OCI-LY1 (cell line): ENCODE results near the gene PIM3.

ENCODE experiments used
- H2AFZ ChIP-seq: fragments of 200-600 bp; sonication (generic), shearing (Covaris generic); 2 replicates; pipeline ENCODE4 v1.6.0; 2014; ENCODE audit warnings: antibody characterized with exemption, mild to moderate bottlenecking, low read length
- H3F3A ChIP-seq: fragments of 200-600 bp; sonication (generic), shearing (Covaris generic); 2 replicates; pipeline ENCODE4 v1.6.0; 2014; ENCODE audit warnings: mild to moderate bottlenecking, antibody characterized with exemption, low read length, moderate library complexity; ENCODE audit not compliant: insufficient read depth
- H3K27ac ChIP-seq: fragments of 200-600 bp; sonication (generic); 2 replicates; pipeline ENCODE4 v1.5.1; 2014; ENCODE audit warnings: low read length, mixed run types, mild to moderate bottlenecking, low read depth; ENCODE audit not compliant: poor library complexity, severe bottlenecking
- H3K27me3 ChIP-seq: fragments of 200-600 bp; sonication (generic); 2 replicates; pipeline ENCODE4 v1.6.0; 2014; ENCODE audit warnings: antibody characterized with exemption, mild to moderate bottlenecking, low read length, moderate library complexity; ENCODE audit not compliant: insufficient read depth
- H3K36me3 ChIP-seq: fragments of 200-600 bp; sonication (generic); 2 replicates; pipeline ENCODE4 v1.6.1; 2014; ENCODE audit warnings: mild to moderate bottlenecking, antibody characterized with exemption, low read length, moderate library complexity, mixed read lengths; ENCODE audit not compliant: insufficient read depth
- H3K4me1 ChIP-seq: fragments of 200-600 bp; sonication (generic); 2 replicates; pipeline ENCODE4 v1.5.1; 2014; ENCODE audit warnings: mild to moderate bottlenecking, low read length, moderate library complexity; ENCODE audit not compliant: insufficient read depth, severe bottlenecking
- H3K4me2 ChIP-seq: fragments of 200-600 bp; sonication (generic), shearing (Covaris generic); 2 replicates; pipeline ENCODE4 v1.6.1; 2014; ENCODE audit warnings: low read length
- H3K4me3 ChIP-seq: fragments of 200-600 bp; sonication (generic); 2 replicates; pipeline ENCODE4 v1.5.1; 2014; ENCODE audit warnings: low read length, low read depth, mild to moderate bottlenecking, mixed read lengths; ENCODE audit not compliant: poor library complexity, severe bottlenecking
- H3K79me2 ChIP-seq: fragments of 200-600 bp; shearing (Covaris generic); 2 replicates; pipeline ENCODE4 v1.6.1; 2016; ENCODE audit warnings: mixed run types, low read length, mixed read lengths; ENCODE audit not compliant: insufficient read depth
- H3K9ac ChIP-seq: fragments of 200-600 bp; sonication (generic), shearing (Covaris generic); 2 replicates; pipeline ENCODE4 v1.6.1; 2014; ENCODE audit warnings: mild to moderate bottlenecking, low read length, mixed read lengths
- H3K9me2 ChIP-seq: fragments of 200-600 bp; sonication (generic), shearing (Covaris generic); 2 replicates; pipeline ENCODE4 v1.6.1; 2014; ENCODE audit warnings: low read depth, mild to moderate bottlenecking, low read length, mixed read lengths
- H3K9me3 ChIP-seq: fragments of 200-600 bp; shearing (Covaris generic); 2 replicates; pipeline ENCODE4 v1.6.1; 2014; ENCODE audit warnings: low read length, mixed read lengths
- H4K20me1 ChIP-seq: fragments of 200-600 bp; sonication (generic), shearing (Covaris generic); 2 replicates; pipeline ENCODE4 v1.6.0; 2016; ENCODE audit warnings: mild to moderate bottlenecking, low read length; ENCODE audit not compliant: insufficient read depth
- CTCF ChIP-seq: fragments of 200-600 bp; sonication (generic), shearing (Covaris generic); IDR thresholded peaks from 2 replicates; pipeline ENCODE4 v1.5.1; 2017; ENCODE audit warnings: mild to moderate bottlenecking, antibody characterized with exemption, low read length, moderate library complexity, mixed read lengths
- EZH2 ChIP-seq: fragments of 200-600 bp; sonication (generic), shearing (Covaris generic); IDR thresholded peaks from 2 replicates; pipeline ENCODE4 v1.8.0; 2017; ENCODE audit warnings: borderline replicate concordance, mixed run types, mild to moderate bottlenecking, antibody characterized with exemption, low read length, moderate library complexity, mixed read lengths

Gene PIM3

GRCh38 chr22:50007057-50007511, 46.5 kb downstream of the PIM3 start:
- no peaks in the 10 kb centered on the region for H3K27me3 ChIP-seq
- no peaks in the 10 kb centered on the region for H3K9me2 ChIP-seq
- H3K4me3 ChIP-seq, result no peak overlapping the region
- no peak overlapping the region for H3K9ac ChIP-seq
- H3K4me1 ChIP-seq, result no peaks in the 10 kb centered on the region
- no peaks in the 10 kb centered on the region for H3K36me3 ChIP-seq
- no peaks in the 10 kb centered on the region for H3F3A ChIP-seq
- H3K27ac ChIP-seq, result no peak overlapping the region
- H3K4me2 ChIP-seq, result no peak overlapping the region
- no peak overlapping the region for H2AFZ ChIP-seq
- no peaks in the 10 kb centered on the region for H4K20me1 ChIP-seq
- H3K79me2 ChIP-seq, result no peaks in the 10 kb centered on the region
- no peak for TF ChIP-seq EZH2
- no peak for TF ChIP-seq CTCF
- no peaks in the 10 kb centered on the region for H3K9me3 ChIP-seq

- Histone ChIP-seq H3K9me2 (no peaks in the 10 kb centered on the region), H3K4me3 (no peak overlapping the region), H3K36me3 (no peaks in the 10 kb centered on the region), H3K4me1 (no peaks in the 10 kb centered on the region), H3K4me2 (no peak overlapping the region), H3K79me2 (no peaks in the 10 kb centered on the region), H3K27me3 (no peaks in the 10 kb centered on the region), H3K27ac (no peak overlapping the region), H3K9ac (no peak overlapping the region), H4K20me1 (no peaks in the 10 kb centered on the region), H2AFZ (no peak overlapping the region), H3F3A (no peaks in the 10 kb centered on the region), H3K9me3 (no peaks in the 10 kb centered on the region)
- TF ChIP-seq CTCF, result no peak
- no peak for TF ChIP-seq EZH2
These were observed 47.8 kb downstream of the PIM3 start for GRCh38 chr22:50008151-50009040.

- H3K79me2 ChIP-seq, result no peaks in the 10 kb centered on the region
- H3K9me2 ChIP-seq, result no peaks in the 10 kb centered on the region
- no peak overlapping the region for H3K9ac ChIP-seq
- H3K9me3 ChIP-seq, result no peaks in the 10 kb centered on the region
- no peak for TF ChIP-seq EZH2
- TF ChIP-seq CTCF, result no peak
- H3K27me3 ChIP-seq, result no peaks in the 10 kb centered on the region
- H4K20me1 ChIP-seq, result no peaks in the 10 kb centered on the region
- no peak overlapping the region for H3K27ac ChIP-seq
- no peaks in the 10 kb centered on the region for H3K4me1 ChIP-seq
- H3F3A ChIP-seq, result no peaks in the 10 kb centered on the region
- H3K4me2 ChIP-seq, result no peak overlapping the region
- H3K4me3 ChIP-seq, result no peak overlapping the region
- H3K36me3 ChIP-seq, result no peaks in the 10 kb centered on the region
- no peak overlapping the region for H2AFZ ChIP-seq
These were observed 48.7 kb downstream of the PIM3 start for GRCh38 chr22:50009251-50009650.
